HepG2 (cell line): Measurements from ENCODE around the gene CLCN2.

Experiments
- BHLHE40 ChIP-seq: IDR thresholded peaks from 2 replicates; pipeline ENCODE4 v1.6.1; 2011; ENCODE audit warnings: low read length, improper control_type of control experiment
- DPF2 ChIP-seq: sonication (generic); formaldehyde crosslinking; IDR thresholded peaks from 2 replicates; pipeline ENCODE4 v1.4.0; 2020; ENCODE audit warnings: mild to moderate bottlenecking, low read depth, missing genetic modification reagents, borderline replicate concordance
- POLR2A ChIP-seq, 2 experiments: IDR thresholded peaks; 2 replicates each; pipeline ENCODE4 v1.6.1; 2011; ENCODE audit warnings: low read depth in 2 of 2, low read length in 2 of 2, mild to moderate bottlenecking in 1 of 2, moderate library complexity in 1 of 2; ENCODE audit not compliant: insufficient read depth in 1 of 2
- RFX5 ChIP-seq: IDR thresholded peaks from 2 replicates; pipeline ENCODE4 v1.6.1; 2011; ENCODE audit warnings: low read depth, low read length, improper control_type of control experiment
- ZFAT ChIP-seq: sonication (generic); formaldehyde crosslinking; conservative IDR thresholded peaks from 2 replicates; pipeline ENCODE4 v1.8.1; 2023; ENCODE audit warnings: missing genetic modification reagents, inconsistent platforms

GRCh38 chr3:184348057-184348382, 13.4 kb downstream of the CLCN2 start:
- TF ChIP-seq DPF2 (CRISPR knock-in tag) (no peak), RFX5 (no peak), BHLHE40 (no peak), ZFAT (CRISPR knock-in tag) (no peak), POLR2A (IDR thresholded peaks at IDR 0.05; ENCODE audit: insufficient read depth in 1 of 2, low read depth in 2 of 2, low read length in 2 of 2) (no peak)
